ENCODE results near the gene VWA1.
"Not testable (repeated sequence)": the region's sequence is repeated elsewhere in the genome, so short reads cannot be mapped to it uniquely, and the experiment has no call there.

The VWA1 gene

DNA sequence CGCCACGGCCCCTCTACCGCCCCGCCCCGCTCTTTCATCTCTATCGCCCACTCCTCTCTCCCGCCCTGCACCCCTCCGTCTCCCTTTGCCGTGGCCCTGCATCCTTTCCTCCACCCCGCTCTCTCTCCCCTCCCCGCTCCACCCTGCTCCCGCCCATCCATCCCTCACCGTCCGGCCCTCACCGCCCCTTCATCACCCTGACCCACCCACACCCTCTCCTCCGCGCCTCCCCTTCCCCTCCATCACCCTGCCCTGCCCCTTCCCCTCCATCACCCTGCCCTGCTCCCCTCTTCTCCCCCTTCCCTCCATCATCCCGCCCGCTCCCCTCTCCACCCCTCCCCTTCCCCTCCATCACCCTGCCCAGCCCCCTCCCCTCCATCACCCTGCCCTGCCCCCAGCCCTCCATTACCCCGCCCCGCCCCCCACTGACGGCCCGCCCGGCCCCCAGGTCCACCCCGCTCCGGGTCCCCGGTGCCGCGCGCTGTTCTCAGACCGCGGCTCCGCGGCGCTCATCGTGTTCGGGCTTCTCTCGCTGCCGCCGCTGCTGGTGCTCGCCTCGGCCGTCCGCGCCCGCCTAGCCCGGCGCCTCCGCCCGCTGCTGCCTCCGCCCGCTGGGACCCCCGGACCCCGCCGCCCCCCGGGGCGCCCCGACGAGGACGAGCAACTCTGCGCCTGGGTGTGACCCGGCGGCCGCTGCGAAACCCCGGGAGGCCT is 8.2 kb upstream of the VWA1 start:
- H3K4me3 ChIP-seq (ENCODE audit: low read length): peak overlapping the region; percentile 36
- DNase-seq (ENCODE audit: low read depth): no peak
- TF ChIP-seq CTCF (conservative IDR thresholded peaks at IDR 0.05; ENCODE audit: low read length): no peak

GRCh38 chr1:1427820-1428148 is 7.7 kb upstream of the VWA1 start:
- DNase-seq (ENCODE audit: low read depth): no peak
- no peak for TF ChIP-seq CTCF (conservative IDR thresholded peaks at IDR 0.05; ENCODE audit: low read length)
- H3K4me3 ChIP-seq (ENCODE audit: low read length): peak overlapping the region; percentile 36

- no peak overlapping the region for H3K4me3 ChIP-seq (ENCODE audit: low read length)
- no peak for TF ChIP-seq CTCF (conservative IDR thresholded peaks at IDR 0.05; ENCODE audit: low read length)
- no peak for DNase-seq (ENCODE audit: low read depth)
Observed at GRCh38 chr1:1428174-1428573, 7.3 kb upstream of the VWA1 start.

DNA sequence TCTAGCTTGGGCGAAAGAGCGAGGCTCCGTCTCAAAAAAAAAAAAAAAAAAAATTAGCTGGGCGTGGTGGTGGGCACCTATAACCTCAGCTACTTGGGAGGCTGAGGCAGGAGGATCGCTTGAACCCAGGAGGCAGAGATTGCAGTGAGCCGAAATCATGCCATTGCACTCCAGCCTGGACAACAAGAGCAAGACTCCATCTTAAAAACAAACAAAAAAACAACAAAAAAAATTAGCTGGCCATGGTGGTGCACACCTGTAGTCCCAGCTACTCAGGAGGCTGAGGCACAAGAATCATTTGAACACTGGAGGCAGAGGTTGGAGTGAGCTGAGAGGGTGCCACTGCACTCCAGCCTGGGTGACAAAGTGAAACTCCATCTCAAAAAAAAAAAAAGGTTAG is 6.5 kb upstream of the VWA1 start:
- not testable (repeated sequence) for H3K4me3 ChIP-seq (ENCODE audit: low read length); DNase-seq (ENCODE audit: low read depth)

- no peak for DNase-seq (ENCODE audit: low read depth)
- H3K4me3 ChIP-seq (ENCODE audit: low read length): no peak overlapping the region
- no peak for TF ChIP-seq CTCF (conservative IDR thresholded peaks at IDR 0.05; ENCODE audit: low read length)
Observed at GRCh38 chr1:1429671-1430073, 5.8 kb upstream of the VWA1 start.

- TF ChIP-seq CTCF (conservative IDR thresholded peaks at IDR 0.05; ENCODE audit: low read length): peak; percentile 20; the same call in 1 of the 2 replicates
- peak; percentile 46 for DNase-seq (ENCODE audit: low read depth)
- H3K4me3 ChIP-seq (ENCODE audit: low read length): no peak overlapping the region
Observed at GRCh38 chr1:1430114-1430982, 5.1 kb upstream of the VWA1 start.

- no peak for TF ChIP-seq CTCF (conservative IDR thresholded peaks at IDR 0.05; ENCODE audit: low read length)
- DNase-seq (ENCODE audit: low read depth): no peak
- H3K4me3 ChIP-seq (ENCODE audit: low read length): no peak overlapping the region
Observed at GRCh38 chr1:1430992-1431844, 4.3 kb upstream of the VWA1 start.

Data from AG10803 (cell line).